GM23338 (cell line): ENCODE data around the gene DFFA. TPM values are rescaled to one million over a fixed set of nuclear protein-coding genes. Genes with fewer than 3 reads are reported as not detected.
A peak's percentile ranks its signal among the peaks of the same experiment; 100 is the strongest.

Experiments
- ATAC-seq: fragments of 200-7000 bp; cut with Tn5 transposase; 3 replicates; pipeline ENCODE4 v1.9.1; 2020
- DNase-seq: peaks from one replicate; pipeline ENCODE4 v3.0.0-alpha.2; 2015; ENCODE audit warnings: low spot score
- H2AFZ ChIP-seq: fragments of 200-600 bp; sonication (generic); 2 replicates; pipeline ENCODE4 v1.8.0; 2016; ENCODE audit warnings: antibody characterized with exemption, mild to moderate bottlenecking, moderate library complexity
- H3F3A ChIP-seq: fragments of 200-600 bp; sonication (generic); replicated peaks from 2 replicates; pipeline ENCODE4 v1.8.0; 2017; ENCODE audit warnings: antibody characterized with exemption, mixed run types, low read depth
- H3K27ac ChIP-seq: fragments of 200-600 bp; sonication (generic); 2 replicates; pipeline ENCODE4 v1.6.1; 2016; ENCODE audit warnings: low read depth
- H3K27me3 ChIP-seq: fragments of 200-600 bp; sonication (generic); 2 replicates; pipeline ENCODE4 v1.8.0; 2016; ENCODE audit warnings: mild to moderate bottlenecking, mixed run types, moderate library complexity; ENCODE audit not compliant: insufficient read depth
- H3K36me3 ChIP-seq: fragments of 200-600 bp; sonication (generic); 2 replicates; pipeline ENCODE4 v1.8.0; 2016; ENCODE audit warnings: mild to moderate bottlenecking; ENCODE audit not compliant: insufficient read depth
- H3K4me1 ChIP-seq: fragments of 200-600 bp; sonication (generic); 2 replicates; pipeline ENCODE4 v1.8.0; 2016; ENCODE audit warnings: mild to moderate bottlenecking, moderate library complexity; ENCODE audit not compliant: insufficient read depth
- H3K4me2 ChIP-seq: fragments of 200-600 bp; sonication (generic); 2 replicates; pipeline ENCODE4 v1.7.1; 2017; ENCODE audit warnings: mixed run types
- H3K4me3 ChIP-seq: fragments of 200-600 bp; sonication (generic); 2 replicates; pipeline ENCODE4 v1.6.1; 2016; ENCODE audit warnings: mixed run types
- H3K79me2 ChIP-seq: fragments of 200-600 bp; sonication (generic); replicated peaks from 2 replicates; pipeline ENCODE4 v1.8.0; 2017; ENCODE audit warnings: mild to moderate bottlenecking; ENCODE audit not compliant: insufficient read depth
- H3K9me2 ChIP-seq: fragments of 200-600 bp; sonication (generic); 2 replicates; pipeline ENCODE4 v1.8.0; 2017; ENCODE audit not compliant: insufficient read depth
- H4K20me1 ChIP-seq: fragments of 200-600 bp; sonication (generic); replicated peaks from 2 replicates; pipeline ENCODE4 v1.8.0; 2017; ENCODE audit warnings: mild to moderate bottlenecking; ENCODE audit not compliant: insufficient read depth
- H3K27ac Mint-ChIP-seq: 2 replicates; pipeline ENCODE4 v1.8.0; 2020; ENCODE audit warnings: inconsistent platforms, mild to moderate bottlenecking, moderate library complexity, mixed read lengths
- H3K27me3 Mint-ChIP-seq: 3 replicates; pipeline ENCODE4 v1.8.0; 2022; ENCODE audit warnings: low read depth, mild to moderate bottlenecking, moderate library complexity, mixed read lengths, inconsistent platforms; ENCODE audit not compliant: insufficient read depth, poor library complexity
- H3K36me3 Mint-ChIP-seq: 3 replicates; pipeline ENCODE4 v1.8.0; 2021; ENCODE audit warnings: low read depth, mild to moderate bottlenecking, inconsistent platforms, moderate library complexity, mixed read lengths
- H3K4me1 Mint-ChIP-seq: 3 replicates; pipeline ENCODE4 v1.8.0; 2020; ENCODE audit warnings: mild to moderate bottlenecking, inconsistent platforms, mixed read lengths
- H3K4me3 Mint-ChIP-seq: 3 replicates; pipeline ENCODE4 v1.8.0; 2021; ENCODE audit warnings: moderate library complexity, mild to moderate bottlenecking, inconsistent platforms, mixed read lengths
- H3K9me3 Mint-ChIP-seq: 3 replicates; pipeline ENCODE4 v1.8.0; 2020; ENCODE audit warnings: moderate library complexity, mild to moderate bottlenecking, inconsistent platforms, mixed read lengths
- CTCF ChIP-seq, 2 experiments: fragments of 200-600 bp in 1 of 2; sonication (generic) in 1 of 2; conservative IDR thresholded peaks; 2 replicates each; pipeline versions ENCODE4 v1.5.1 to v1.6.1; 2016 to 2017; ENCODE audit warnings: antibody characterized with exemption in 2 of 2, low read depth in 2 of 2, mild to moderate bottlenecking in 2 of 2, moderate library complexity in 1 of 2
- JUNB ChIP-seq: IDR thresholded peaks from one replicate; pipeline ENCODE4 v1.6.1; 2016; ENCODE audit warnings: antibody characterized with exemption; ENCODE audit not compliant: unreplicated experiment
- NANOG ChIP-seq: IDR thresholded peaks from 2 replicates; pipeline ENCODE4 v1.6.1; 2016; ENCODE audit warnings: antibody characterized with exemption, borderline replicate concordance
- POLR2AphosphoS5 ChIP-seq: IDR thresholded peaks from 2 replicates; pipeline ENCODE4 v1.6.1; 2016; ENCODE audit warnings: antibody characterized with exemption, low read depth
- REST ChIP-seq: IDR thresholded peaks from one replicate; pipeline ENCODE4 v1.6.1; 2018; ENCODE audit warnings: antibody characterized with exemption; ENCODE audit not compliant: unreplicated experiment
- STAT1 ChIP-seq: IDR thresholded peaks from one replicate; pipeline ENCODE4 v1.6.1; 2016; ENCODE audit warnings: antibody characterized with exemption; ENCODE audit not compliant: unreplicated experiment
- ZNF114 ChIP-seq: fragments of 250-450 bp; sonication (Bioruptor Pico); IDR thresholded peaks from 2 replicates; pipeline ENCODE4 v1.5.0; 2020; ENCODE audit warnings: mild to moderate bottlenecking, moderate library complexity
- ZNF331 ChIP-seq: fragments of 250-450 bp; sonication (Bioruptor Pico); IDR thresholded peaks from 2 replicates; pipeline ENCODE4 v1.5.0; 2020; ENCODE audit warnings: low read depth, mild to moderate bottlenecking, moderate library complexity
- ZNF462 ChIP-seq: fragments of 250-450 bp; sonication (Bioruptor Pico); IDR thresholded peaks from 2 replicates; pipeline ENCODE4 v1.5.0; 2020; ENCODE audit warnings: mild to moderate bottlenecking, moderate library complexity
- polyA plus RNA-seq: library from polyadenylated mRNA; unstranded; fragments of >200 nt; fragmentation: Nextera tagmentation; extraction: Ambion mirVana; gene quantifications from 2 replicates; pipeline ENCODE4 v1.2.1, GENCODE V29; 2016
- total RNA-seq: library from RNA; depleted of rRNA; stranded (reverse); fragments of >200 nt; shearing (Covaris generic); gene quantifications from 2 replicates; pipeline ENCODE4 v1.2.3, GENCODE V29; 2014

Gene DFFA
- total and polyA plus RNA-seq, 2 experiments from 2014 or later, result 65.2 to 82.0 TPM

GRCh38 chr1:10498231-10498630, 25.9 kb upstream of the DFFA start (continued):
- TF ChIP-seq STAT1, result no peak

GRCh38 chr1:10497109-10497508, 24.8 kb upstream of the DFFA start:
- no peak overlapping the region for H3K27ac Mint-ChIP-seq
- Histone ChIP-seq H3K4me2 (no peak overlapping the region), H2AFZ (no peak overlapping the region), H3K9me2 (no peaks in the 10 kb centered on the region), H3K36me3 (no peaks in the 10 kb centered on the region), H3K4me1 (peaks cover 7% of the 10 kb centered on the region), H3K27me3 (no peaks in the 10 kb centered on the region), H3F3A (peaks cover 4% of the 10 kb centered on the region; the same call in 1 of the 2 replicates), H4K20me1 (peaks cover 21% of the 10 kb centered on the region), H3K27ac (0 out of 2 replicates have a peak overlapping the region, but pooled peaks have one; percentile 26), H3K4me3 (no peak overlapping the region), H3K79me2 (peaks cover 69% of the 10 kb centered on the region)
- no peak overlapping the region for H3K4me3 Mint-ChIP-seq
- H3K27me3 Mint-ChIP-seq, result peaks cover 2% of the 10 kb centered on the region
- H3K4me1 Mint-ChIP-seq, result peaks cover 13% of the 10 kb centered on the region
- TF ChIP-seq ZNF331 (no peak), ZNF114 (CRISPR knock-in tag) (no peak)
- ATAC-seq (no peak), DNase-seq (no peak)
- no peaks in the 10 kb centered on the region for H3K36me3 Mint-ChIP-seq
- no peaks in the 10 kb centered on the region for H3K9me3 Mint-ChIP-seq

- Histone ChIP-seq H4K20me1 (peaks cover 18% of the 10 kb centered on the region), H3K79me2 (peaks cover 74% of the 10 kb centered on the region), H3K27me3 (no peaks in the 10 kb centered on the region), H3K4me1 (peaks cover 7% of the 10 kb centered on the region), H2AFZ (no peak overlapping the region), H3K4me2 (no peak overlapping the region), H3K36me3 (no peaks in the 10 kb centered on the region), H3K27ac (no peak overlapping the region), H3K4me3 (no peak overlapping the region), H3F3A (peaks cover 4% of the 10 kb centered on the region; the same call in 1 of the 2 replicates), H3K9me2 (no peaks in the 10 kb centered on the region)
- no peak for ATAC-seq
- H3K36me3 Mint-ChIP-seq, result no peaks in the 10 kb centered on the region
- no peak for DNase-seq
- H3K4me3 Mint-ChIP-seq, result no peak overlapping the region
- peaks cover 13% of the 10 kb centered on the region for H3K4me1 Mint-ChIP-seq
- H3K27me3 Mint-ChIP-seq, result peaks cover 3% of the 10 kb centered on the region
- H3K27ac Mint-ChIP-seq, result no peak overlapping the region
- H3K9me3 Mint-ChIP-seq, result no peaks in the 10 kb centered on the region
- TF ChIP-seq JUNB (no peak), POLR2AphosphoS5 (no peak), ZNF114 (CRISPR knock-in tag) (no peak), STAT1 (no peak), NANOG (no peak), REST (no peak), ZNF331 (no peak), CTCF (conservative IDR thresholded peaks at IDR 0.05; ENCODE audit: low read depth in 2 of 2) (no peak), ZNF462 (CRISPR knock-in tag) (no peak)
These were observed 23.6 kb upstream of the DFFA start for GRCh38 chr1:10495952-10496351.
